Neural cell (in vitro differentiated cells): ENCODE results near the gene WDFY3.

ENCODE experiments used
- CTCF ChIP-seq: fragments of 450-650 bp; IDR thresholded peaks from 2 replicates; pipeline ENCODE4 v1.5.1; 2014; ENCODE audit warnings: antibody characterized with exemption, mild to moderate bottlenecking, moderate library complexity; ENCODE audit not compliant: poor library complexity, severe bottlenecking
- EP300 ChIP-seq: fragments of 450-650 bp; conservative IDR thresholded peaks from 2 replicates; pipeline ENCODE4 v1.6.1; 2014; ENCODE audit warnings: antibody characterized with exemption, mild to moderate bottlenecking, moderate library complexity; ENCODE audit not compliant: poor library complexity, severe bottlenecking
- POLR2AphosphoS5 ChIP-seq: IDR thresholded peaks from 2 replicates; pipeline ENCODE4 v1.6.1; 2012

- TF ChIP-seq CTCF, result no peak
- TF ChIP-seq EP300, result no peak
- no peak for TF ChIP-seq POLR2AphosphoS5
Measured at GRCh38 chr4:84778041-84778440, 188.4 kb downstream of the WDFY3 start.
